HG03060 (cell line): ENCODE measurements around the gene ACTN1.

ENCODE experiments used
- ATAC-seq: cut with Tn5 transposase; IDR thresholded peaks from one replicate; pipeline ENCODE4 v1.9.1; 2021; ENCODE audit warnings: low read depth, moderate number of reproducible peaks; ENCODE audit not compliant: unreplicated experiment

Gene ACTN1

GRCh38 chr14:68843471-68844209 lies 135.5 kb downstream of the ACTN1 start:
- ATAC-seq = no peak

- ATAC-seq = no peak
Measured at GRCh38 chr14:68842298-68842697, 136.8 kb downstream of the ACTN1 start.

- ATAC-seq = no peak
Measured at GRCh38 chr14:68841016-68841809, 137.9 kb downstream of the ACTN1 start.

GRCh38 chr14:68840454-68840853 lies 138.6 kb downstream of the ACTN1 start:
- ATAC-seq = no peak

GRCh38 chr14:68836082-68836481 lies 143.0 kb downstream of the ACTN1 start:
- no peak for ATAC-seq

GRCh38 chr14:68834816-68835215 lies 144.3 kb downstream of the ACTN1 start:
- ATAC-seq = no peak

- no peak for ATAC-seq
Measured at GRCh38 chr14:68828698-68829097, 150.4 kb downstream of the ACTN1 start.

GRCh38 chr14:68825729-68826128 lies 153.4 kb downstream of the ACTN1 start:
- ATAC-seq = no peak

- ATAC-seq = no peak
Measured at GRCh38 chr14:68824517-68825347, 154.4 kb downstream of the ACTN1 start.

- no peak for ATAC-seq
Measured at GRCh38 chr14:68824207-68824516, 154.9 kb downstream of the ACTN1 start.
